GM12873 (cell line): ENCODE results near the gene TCAP.

Experiments used
- TF ChIP-seq, protein P1 (sequence below): IDR thresholded peaks from 2 replicates; pipeline ENCODE4 v1.5.1; 2012; ENCODE audit warnings: low read depth, mild to moderate bottlenecking, moderate library complexity, low read length, control low read depth; ENCODE audit not compliant: insufficient read depth; ENCODE audit errors: missing control alignments

Gene TCAP

DNA sequence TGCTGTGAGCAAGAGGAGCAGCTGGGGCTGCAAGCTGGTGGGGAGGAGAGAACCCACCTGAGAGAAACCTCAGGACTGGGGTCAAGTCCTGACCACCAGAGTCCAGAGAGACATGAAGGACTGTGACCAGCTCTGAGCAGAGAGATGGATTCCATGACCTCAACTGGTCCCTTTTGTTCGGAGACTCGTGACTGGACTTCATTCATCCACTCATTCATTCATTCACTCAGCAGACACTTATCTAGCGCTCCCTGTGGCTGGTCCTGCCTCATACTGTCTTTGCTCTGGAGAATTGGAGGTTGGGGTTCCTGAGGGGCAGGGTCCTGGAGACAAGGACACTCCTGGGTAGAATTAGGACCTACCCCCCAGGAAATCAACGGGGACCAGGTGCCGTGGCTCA is 38.8 kb downstream of the TCAP start:
- TF ChIP-seq, protein P1, sequence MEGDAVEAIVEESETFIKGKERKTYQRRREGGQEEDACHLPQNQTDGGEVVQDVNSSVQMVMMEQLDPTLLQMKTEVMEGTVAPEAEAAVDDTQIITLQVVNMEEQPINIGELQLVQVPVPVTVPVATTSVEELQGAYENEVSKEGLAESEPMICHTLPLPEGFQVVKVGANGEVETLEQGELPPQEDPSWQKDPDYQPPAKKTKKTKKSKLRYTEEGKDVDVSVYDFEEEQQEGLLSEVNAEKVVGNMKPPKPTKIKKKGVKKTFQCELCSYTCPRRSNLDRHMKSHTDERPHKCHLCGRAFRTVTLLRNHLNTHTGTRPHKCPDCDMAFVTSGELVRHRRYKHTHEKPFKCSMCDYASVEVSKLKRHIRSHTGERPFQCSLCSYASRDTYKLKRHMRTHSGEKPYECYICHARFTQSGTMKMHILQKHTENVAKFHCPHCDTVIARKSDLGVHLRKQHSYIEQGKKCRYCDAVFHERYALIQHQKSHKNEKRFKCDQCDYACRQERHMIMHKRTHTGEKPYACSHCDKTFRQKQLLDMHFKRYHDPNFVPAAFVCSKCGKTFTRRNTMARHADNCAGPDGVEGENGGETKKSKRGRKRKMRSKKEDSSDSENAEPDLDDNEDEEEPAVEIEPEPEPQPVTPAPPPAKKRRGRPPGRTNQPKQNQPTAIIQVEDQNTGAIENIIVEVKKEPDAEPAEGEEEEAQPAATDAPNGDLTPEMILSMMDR: no peak

DNA sequence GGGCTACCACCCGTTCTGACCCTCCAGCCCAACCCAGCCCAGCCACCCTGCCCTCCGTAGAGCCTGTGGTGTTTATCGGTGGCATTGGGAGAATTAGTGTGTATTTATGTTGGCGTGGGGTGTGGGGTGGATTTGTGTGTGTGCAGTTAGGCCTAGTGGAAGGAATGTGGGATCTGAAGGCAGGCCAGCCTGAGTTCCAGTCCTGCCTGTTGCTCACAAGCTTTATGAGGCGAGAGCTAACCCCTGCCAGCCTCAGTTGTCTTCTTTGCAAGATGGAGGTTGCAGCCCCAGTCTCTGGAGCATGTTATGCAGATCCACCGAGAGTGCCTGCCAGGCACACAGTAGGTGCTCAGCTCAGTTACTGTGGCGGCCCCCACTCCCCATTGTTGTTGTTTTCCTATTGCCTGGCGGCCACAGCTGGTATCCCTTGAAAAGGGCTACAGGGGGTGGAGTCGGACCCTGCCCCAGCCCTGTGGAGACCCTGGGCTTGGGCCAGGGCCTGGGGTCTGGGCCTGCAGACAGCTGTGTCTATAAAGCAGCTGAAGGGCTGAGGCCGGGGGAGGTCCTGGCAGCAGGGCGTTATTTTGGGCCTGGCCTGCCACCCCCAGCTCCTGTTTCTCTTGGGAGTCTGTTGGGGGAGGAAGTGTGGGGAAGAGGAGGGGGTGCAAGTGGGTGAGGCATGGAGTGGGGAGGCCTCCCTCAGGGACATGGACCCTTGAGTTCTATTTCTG is 39.8 kb downstream of the TCAP start:
- TF ChIP-seq, protein P1: no peak

DNA sequence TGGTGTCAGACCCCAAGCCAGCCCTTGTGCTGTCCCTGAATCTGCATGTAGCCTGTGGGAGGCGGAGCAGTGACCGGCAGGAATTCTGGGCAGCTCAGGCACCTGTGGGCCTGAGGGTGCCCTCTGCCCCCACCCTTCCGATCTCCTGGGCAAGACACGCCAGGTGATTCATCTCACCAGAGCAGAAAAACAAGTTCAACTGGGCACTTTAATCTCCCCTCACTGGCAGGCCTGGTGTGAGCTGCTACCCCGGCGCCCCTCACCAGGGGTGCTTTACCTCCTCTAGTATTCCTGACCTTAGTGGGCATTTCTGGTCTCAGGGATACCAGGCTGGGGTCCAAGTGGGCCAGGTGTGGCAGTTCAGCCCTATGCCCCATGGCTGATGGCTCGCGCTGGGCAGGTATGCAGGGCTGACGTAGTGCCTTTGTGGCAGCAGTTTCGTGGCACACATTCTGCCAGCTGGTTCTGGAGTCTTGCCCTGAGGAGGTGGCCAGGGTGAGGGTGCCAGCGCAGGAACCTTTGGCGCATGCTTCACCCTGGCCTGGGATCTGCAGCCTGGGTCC is 40.7 kb downstream of the TCAP start:
- TF ChIP-seq, protein P1: no peak

DNA sequence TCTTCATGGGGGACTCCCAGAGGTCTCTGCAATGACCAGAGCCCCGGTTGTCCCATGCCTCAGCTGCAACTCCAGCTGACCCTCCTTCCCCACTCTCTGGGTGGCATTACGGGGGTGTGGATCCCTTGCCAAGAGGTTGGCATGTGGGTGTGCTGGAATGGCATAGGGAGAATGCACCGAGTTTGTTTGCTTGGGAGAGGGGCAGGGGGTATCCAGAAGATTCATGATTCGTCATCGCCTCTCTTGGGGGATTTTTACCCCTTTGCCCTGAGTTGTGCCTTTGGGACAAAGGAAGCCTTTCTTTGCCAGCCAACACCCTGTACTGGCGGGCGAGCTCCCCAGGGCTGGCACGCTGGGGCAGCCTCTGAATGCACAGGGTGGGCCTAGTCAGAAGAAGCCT is 41.2 kb downstream of the TCAP start:
- TF ChIP-seq, protein P1: no peak

DNA sequence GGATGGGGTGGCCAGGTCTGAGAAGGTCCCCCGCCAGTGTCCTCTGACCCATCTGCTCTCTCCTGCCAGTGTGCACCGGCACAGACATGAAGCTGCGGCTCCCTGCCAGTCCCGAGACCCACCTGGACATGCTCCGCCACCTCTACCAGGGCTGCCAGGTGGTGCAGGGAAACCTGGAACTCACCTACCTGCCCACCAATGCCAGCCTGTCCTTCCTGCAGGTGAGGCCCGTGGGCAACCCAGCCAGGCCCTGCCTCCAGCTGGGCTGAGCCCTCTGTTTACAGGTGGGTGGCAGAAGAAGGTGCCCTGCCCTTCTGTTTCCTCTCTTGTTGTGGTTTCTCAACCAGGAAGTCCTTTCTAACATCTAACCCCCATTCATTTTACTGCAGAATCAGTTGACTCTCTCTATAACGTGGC is 41.8 kb downstream of the TCAP start:
- TF ChIP-seq, protein P1: no peak

DNA sequence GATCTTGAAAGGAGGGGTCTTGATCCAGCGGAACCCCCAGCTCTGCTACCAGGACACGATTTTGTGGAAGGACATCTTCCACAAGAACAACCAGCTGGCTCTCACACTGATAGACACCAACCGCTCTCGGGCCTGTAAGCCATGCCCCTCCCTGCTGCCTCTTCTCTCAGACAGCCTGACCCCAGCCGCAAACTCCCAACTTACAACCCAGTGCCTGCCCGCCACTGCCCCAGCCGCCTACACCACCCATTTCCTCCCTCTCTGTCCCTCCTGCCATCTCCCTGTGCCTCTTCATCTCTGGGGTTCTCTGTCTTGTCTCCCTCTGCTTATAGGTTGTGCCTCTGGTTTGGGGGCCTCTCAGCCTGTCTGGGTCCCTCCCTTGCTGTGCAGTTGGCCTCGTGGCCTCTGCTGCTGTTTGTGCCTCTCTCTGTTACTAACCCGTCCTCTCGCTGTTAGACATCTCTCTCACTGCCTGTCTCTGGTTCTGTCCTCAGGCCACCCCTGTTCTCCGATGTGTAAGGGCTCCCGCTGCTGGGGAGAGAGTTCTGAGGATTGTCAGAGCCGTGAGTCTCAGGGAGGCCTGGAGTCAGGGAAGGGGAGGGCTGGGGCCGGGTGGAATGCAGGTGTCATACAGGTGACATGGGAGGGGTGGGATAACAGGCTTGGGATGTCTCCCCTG is 44.3 kb downstream of the TCAP start:
- TF ChIP-seq, protein P1: no peak

DNA sequence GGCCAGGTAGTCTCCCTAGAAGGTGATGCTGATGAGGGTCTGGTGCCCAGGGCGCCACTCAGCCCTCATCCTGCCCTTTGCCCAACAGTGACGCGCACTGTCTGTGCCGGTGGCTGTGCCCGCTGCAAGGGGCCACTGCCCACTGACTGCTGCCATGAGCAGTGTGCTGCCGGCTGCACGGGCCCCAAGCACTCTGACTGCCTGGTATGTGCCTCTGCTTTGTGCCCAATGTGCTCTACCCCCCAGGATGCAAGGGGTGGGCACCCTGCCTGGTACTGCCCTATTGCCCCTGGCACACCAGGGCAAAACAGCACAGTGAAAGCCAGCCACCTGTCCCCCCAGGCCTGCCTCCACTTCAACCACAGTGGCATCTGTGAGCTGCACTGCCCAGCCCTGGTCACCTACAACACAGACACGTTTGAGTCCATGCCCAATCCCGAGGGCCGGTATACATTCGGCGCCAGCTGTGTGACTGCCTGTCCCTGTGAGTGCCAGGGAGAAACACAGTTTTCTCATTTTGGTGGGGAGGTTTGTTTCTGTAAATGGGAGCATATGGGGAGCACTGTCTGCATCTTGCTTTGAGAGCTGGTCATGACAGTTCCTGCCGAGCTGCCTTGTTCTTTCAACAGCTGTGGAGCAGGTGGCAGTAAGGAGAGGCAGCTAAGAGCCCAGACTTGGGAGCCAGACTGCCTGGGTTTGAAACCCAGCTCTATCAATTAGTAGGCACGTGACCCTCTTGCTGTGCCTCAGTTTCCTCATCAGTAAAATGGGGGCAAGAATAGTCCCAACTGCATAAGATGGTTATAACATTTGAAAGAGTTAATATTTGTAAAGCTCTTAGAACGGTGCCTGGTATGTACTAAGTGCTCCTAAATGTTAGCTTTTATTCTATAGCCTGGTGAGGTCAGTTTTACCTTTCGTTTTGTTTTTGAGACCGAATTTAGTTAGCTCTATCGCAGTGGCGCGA is 45.1 kb downstream of the TCAP start:
- TF ChIP-seq, protein P1: no peak
